Esophagus muscularis mucosa (tissue), 3 donors: Measurements from ENCODE around the gene CCDC187.

Source experiments
- POLR2A ChIP-seq: fragments of 450-650 bp; IDR thresholded peaks from one replicate; pipeline ENCODE4 v1.6.1; 2017; ENCODE audit warnings: antibody characterized with exemption, moderate library complexity, mild to moderate bottlenecking, low read depth
- POLR2AphosphoS5 ChIP-seq, 2 donors: sonication (generic); formaldehyde crosslinking; IDR thresholded peaks; one replicate each; pipeline ENCODE4 v1.6.1; 2017; ENCODE audit warnings: antibody characterized with exemption in 2 of 2
- TF ChIP-seq, protein P1 (sequence below), 3 experiments: fragments of 200-600 bp in 2 of 3; fragments of 450-650 bp in 1 of 3; sonication (generic) in 2 of 3; IDR thresholded peaks; one replicate each; pipeline ENCODE4 v1.5.1; 2017 to 2019; ENCODE audit warnings: antibody characterized with exemption in 3 of 3, mild to moderate bottlenecking in 2 of 3, moderate library complexity in 1 of 3

- TF ChIP-seq, protein P1, sequence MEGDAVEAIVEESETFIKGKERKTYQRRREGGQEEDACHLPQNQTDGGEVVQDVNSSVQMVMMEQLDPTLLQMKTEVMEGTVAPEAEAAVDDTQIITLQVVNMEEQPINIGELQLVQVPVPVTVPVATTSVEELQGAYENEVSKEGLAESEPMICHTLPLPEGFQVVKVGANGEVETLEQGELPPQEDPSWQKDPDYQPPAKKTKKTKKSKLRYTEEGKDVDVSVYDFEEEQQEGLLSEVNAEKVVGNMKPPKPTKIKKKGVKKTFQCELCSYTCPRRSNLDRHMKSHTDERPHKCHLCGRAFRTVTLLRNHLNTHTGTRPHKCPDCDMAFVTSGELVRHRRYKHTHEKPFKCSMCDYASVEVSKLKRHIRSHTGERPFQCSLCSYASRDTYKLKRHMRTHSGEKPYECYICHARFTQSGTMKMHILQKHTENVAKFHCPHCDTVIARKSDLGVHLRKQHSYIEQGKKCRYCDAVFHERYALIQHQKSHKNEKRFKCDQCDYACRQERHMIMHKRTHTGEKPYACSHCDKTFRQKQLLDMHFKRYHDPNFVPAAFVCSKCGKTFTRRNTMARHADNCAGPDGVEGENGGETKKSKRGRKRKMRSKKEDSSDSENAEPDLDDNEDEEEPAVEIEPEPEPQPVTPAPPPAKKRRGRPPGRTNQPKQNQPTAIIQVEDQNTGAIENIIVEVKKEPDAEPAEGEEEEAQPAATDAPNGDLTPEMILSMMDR (IDR thresholded peaks at IDR 0.05) = no peak
- TF ChIP-seq POLR2AphosphoS5 (IDR thresholded peaks at IDR 0.05) (no peak), POLR2A (no peak)
Observed at GRCh38 chr9:136226680-136227407, 77.0 kb downstream of the CCDC187 start.
